PC-3 (cell line): ENCODE data around the gene HDAC9. TPM values are rescaled to one million over a fixed set of nuclear protein-coding genes. Genes with fewer than 3 reads are reported as not detected.

Source experiments
- ATAC-seq: fragments of 200-7000 bp; cut with Tn5 transposase; 2 replicates; pipeline ENCODE4 v1.9.1; 2020; ENCODE audit warnings: mild to moderate bottlenecking, moderate library complexity
- BruUV-seq: library from RNA; stranded (reverse); fragments of 400-500 nt; replicated peaks from 2 replicates; lab custom pipeline; 2021; lab: Mats Ljungman, UMichigan
- CTCF ChIA-PET: fragments of 300-600 bp; sonication (Branson Sonifier 250); formaldehyde crosslinking; loops from one replicate; lab custom pipeline; 2022; ENCODE audit warnings: antibody characterized with exemption; lab: Charles Lee
- POLR2A ChIA-PET: fragments of 300-600 bp; sonication (Branson Sonifier 250); formaldehyde crosslinking; loops from one replicate; lab custom pipeline; 2022; ENCODE audit warnings: antibody characterized with exemption; ENCODE audit not compliant: unreplicated experiment; lab: Charles Lee
- DNase-seq: peaks from one replicate; pipeline ENCODE4 v3.0.0-alpha.2; 2015
- H2AFZ ChIP-seq: fragments of 300-600 bp; sonication (generic); 2 replicates; pipeline ENCODE4 v1.6.0; 2016; ENCODE audit warnings: antibody characterized with exemption, low read length
- H3F3A ChIP-seq: fragments of 300-600 bp; sonication (generic); one replicate; pipeline ENCODE4 v1.6.0; 2017; ENCODE audit warnings: antibody characterized with exemption, low read length, control low read depth, mild to moderate bottlenecking; ENCODE audit not compliant: unreplicated experiment
- H3K27ac ChIP-seq: fragments of 300-600 bp; sonication (generic); 2 replicates; pipeline ENCODE4 v1.5.1; 2016; ENCODE audit warnings: mild to moderate bottlenecking, low read length
- H3K27me3 ChIP-seq: fragments of 300-600 bp; sonication (generic); 2 replicates; pipeline ENCODE4 v1.6.1; 2016; ENCODE audit warnings: low read length, mixed read lengths
- H3K36me3 ChIP-seq: fragments of 300-600 bp; sonication (generic); 2 replicates; pipeline ENCODE4 v1.6.1; 2016; ENCODE audit warnings: low read depth, mixed run types, low read length, mixed read lengths
- H3K4me1 ChIP-seq: fragments of 300-600 bp; sonication (generic); 2 replicates; pipeline ENCODE4 v1.5.1; 2016; ENCODE audit warnings: low read length; ENCODE audit not compliant: insufficient read depth
- H3K4me2 ChIP-seq: fragments of 300-600 bp; sonication (generic); 2 replicates; pipeline ENCODE4 v1.6.0; 2016; ENCODE audit warnings: low read length
- H3K4me3 ChIP-seq: fragments of 300-600 bp; sonication (generic); 2 replicates; pipeline ENCODE4 v1.5.1; 2016; ENCODE audit warnings: mild to moderate bottlenecking, low read length, mixed read lengths
- H3K79me2 ChIP-seq: fragments of 300-600 bp; sonication (generic); 2 replicates; pipeline ENCODE4 v1.6.1; 2017; ENCODE audit warnings: low read length, mixed read lengths
- H3K9ac ChIP-seq: fragments of 300-600 bp; sonication (generic); 2 replicates; pipeline ENCODE4 v1.6.0; 2016; ENCODE audit warnings: mild to moderate bottlenecking, low read length
- H3K9me2 ChIP-seq: fragments of 300-600 bp; sonication (generic); replicated peaks from 2 replicates; pipeline ENCODE4 v1.6.1; 2016; ENCODE audit warnings: mixed run types, low read length, mixed read lengths
- H3K9me3 ChIP-seq: fragments of 300-600 bp; sonication (generic); 2 replicates; pipeline ENCODE4 v1.6.1; 2016; ENCODE audit warnings: low read length, mixed read lengths
- H4K20me1 ChIP-seq: fragments of 300-600 bp; sonication (generic); 2 replicates; pipeline ENCODE4 v1.6.1; 2016; ENCODE audit warnings: low read length, mixed read lengths
- EZH2 ChIP-seq: fragments of 300-600 bp; sonication (generic); IDR thresholded peaks from one replicate; pipeline ENCODE4 v1.6.1; 2017; ENCODE audit warnings: antibody characterized with exemption, mild to moderate bottlenecking, low read length; ENCODE audit not compliant: unreplicated experiment
- EZH2phosphoT487 ChIP-seq: fragments of 300-600 bp; sonication (generic); IDR thresholded peaks from 2 replicates; pipeline ENCODE4 v1.6.1; 2018; ENCODE audit warnings: mild to moderate bottlenecking, antibody characterized with exemption, low read length, borderline replicate concordance
- intact Hi-C: fragments of 100-400 bp; cut with micrococcal nuclease; formaldehyde crosslinking; loops from 2 replicates; pipeline ENCODE4 v1.9.0; 2023
- total RNA-seq: library from RNA; depleted of rRNA; stranded (reverse); fragments of >200 nt; gene quantifications from 2 replicates; pipeline ENCODE4 v1.2.3, GENCODE V29; 2014
- TF ChIP-seq, protein P1 (sequence below): fragments of 300-600 bp; sonication (generic); conservative IDR thresholded peaks from 2 replicates; pipeline ENCODE4 v1.5.1; 2017; ENCODE audit warnings: antibody characterized with exemption, low read depth, mild to moderate bottlenecking, low read length

Gene HDAC9
- total RNA-seq, 1 experiment from 2014 or later = 7.8 TPM

DNA sequence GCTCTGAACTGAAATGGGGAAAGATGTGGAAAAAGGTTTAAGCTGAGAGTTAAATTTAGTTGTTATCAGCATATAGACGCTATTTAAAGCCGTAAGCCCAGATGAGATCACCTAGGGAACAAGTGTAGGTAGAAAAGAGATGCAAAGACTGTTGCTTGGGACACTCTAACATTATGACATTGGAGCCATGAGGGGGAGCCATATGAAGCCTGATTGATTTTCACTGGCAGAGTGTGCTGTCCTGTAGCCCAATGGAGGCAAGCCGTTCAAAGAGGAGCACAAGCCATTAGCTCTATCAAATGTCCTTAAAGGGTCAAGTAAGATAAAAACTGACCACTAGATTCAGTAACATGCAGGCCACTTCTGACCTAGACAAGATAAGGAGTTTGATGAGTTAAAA, 398.6 kb downstream of the HDAC9 start:
- no peak overlapping the region for H3K4me2 ChIP-seq
- BruUV-seq = no TSS peak
- ChIA-PET CTCF (no interaction called here), POLR2A (no interaction called here)
- intact Hi-C loops = loop anchor here (2.0 to 10.0 kb wide), 5 partner anchors 15 to 539 kb away; partner anchors contain the start of gene TWIST1
- TF ChIP-seq, protein P1, sequence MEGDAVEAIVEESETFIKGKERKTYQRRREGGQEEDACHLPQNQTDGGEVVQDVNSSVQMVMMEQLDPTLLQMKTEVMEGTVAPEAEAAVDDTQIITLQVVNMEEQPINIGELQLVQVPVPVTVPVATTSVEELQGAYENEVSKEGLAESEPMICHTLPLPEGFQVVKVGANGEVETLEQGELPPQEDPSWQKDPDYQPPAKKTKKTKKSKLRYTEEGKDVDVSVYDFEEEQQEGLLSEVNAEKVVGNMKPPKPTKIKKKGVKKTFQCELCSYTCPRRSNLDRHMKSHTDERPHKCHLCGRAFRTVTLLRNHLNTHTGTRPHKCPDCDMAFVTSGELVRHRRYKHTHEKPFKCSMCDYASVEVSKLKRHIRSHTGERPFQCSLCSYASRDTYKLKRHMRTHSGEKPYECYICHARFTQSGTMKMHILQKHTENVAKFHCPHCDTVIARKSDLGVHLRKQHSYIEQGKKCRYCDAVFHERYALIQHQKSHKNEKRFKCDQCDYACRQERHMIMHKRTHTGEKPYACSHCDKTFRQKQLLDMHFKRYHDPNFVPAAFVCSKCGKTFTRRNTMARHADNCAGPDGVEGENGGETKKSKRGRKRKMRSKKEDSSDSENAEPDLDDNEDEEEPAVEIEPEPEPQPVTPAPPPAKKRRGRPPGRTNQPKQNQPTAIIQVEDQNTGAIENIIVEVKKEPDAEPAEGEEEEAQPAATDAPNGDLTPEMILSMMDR = peak; percentile 20; the same call in 1 of the 2 replicates
- no peak for TF ChIP-seq EZH2phosphoT487
- DNase-seq = no peak
- H3K9me2 ChIP-seq = no peaks in the 10 kb centered on the region
- H3K9ac ChIP-seq = no peak overlapping the region
- H3K27ac ChIP-seq = no peak overlapping the region
- no peak overlapping the region for H2AFZ ChIP-seq
- H3K27me3 ChIP-seq = no peaks in the 10 kb centered on the region
- no peaks in the 10 kb centered on the region for H3F3A ChIP-seq
- no peaks in the 10 kb centered on the region for H3K79me2 ChIP-seq
- no peak overlapping the region for H3K4me3 ChIP-seq
- H3K36me3 ChIP-seq = no peaks in the 10 kb centered on the region
- no peak for ATAC-seq
- H3K9me3 ChIP-seq = no peaks in the 10 kb centered on the region
- H3K4me1 ChIP-seq = peaks cover 65% of the 10 kb centered on the region
- H4K20me1 ChIP-seq = no peaks in the 10 kb centered on the region

DNA sequence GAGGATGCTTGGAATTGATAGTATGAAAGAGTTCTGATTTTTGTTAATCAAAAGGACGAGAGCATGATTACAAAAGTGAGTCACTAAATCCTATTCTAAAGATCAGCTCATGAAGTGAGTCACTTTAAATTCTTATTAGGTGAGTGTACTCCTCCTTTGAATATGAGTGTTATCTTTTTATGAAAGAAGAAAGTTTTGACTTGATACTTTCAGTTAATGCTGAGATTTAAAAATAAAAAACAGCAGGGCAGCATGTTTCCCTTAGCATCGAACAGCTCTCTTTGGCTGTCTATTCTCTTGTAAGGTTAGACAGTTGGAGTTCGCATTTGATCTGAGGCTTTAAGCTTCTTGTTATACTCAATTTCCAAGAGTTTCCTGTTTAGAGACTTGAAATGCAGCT, 399.9 kb downstream of the HDAC9 start:
- BruUV-seq = no TSS peak

More for the DNA sequence above, 399.9 kb downstream of the HDAC9 start:
- Histone ChIP-seq H3K9me3 (no peaks in the 10 kb centered on the region), H3K27ac (peak overlapping the region; percentile 84), H3K79me2 (no peaks in the 10 kb centered on the region), H3K9ac (peak overlapping the region; percentile 33), H3F3A (no peaks in the 10 kb centered on the region), H4K20me1 (no peaks in the 10 kb centered on the region), H2AFZ (peak overlapping the region; percentile 67), H3K9me2 (no peaks in the 10 kb centered on the region), H3K4me2 (peak overlapping the region; percentile 86), H3K27me3 (no peaks in the 10 kb centered on the region), H3K36me3 (no peaks in the 10 kb centered on the region), H3K4me3 (peak overlapping the region; percentile 64), H3K4me1 (peaks cover 54% of the 10 kb centered on the region)
- intact Hi-C loops = loop anchor here (2.0 to 10.0 kb wide), 7 partner anchors 17 to 541 kb away; partner anchors contain the start of gene TWIST1
- ATAC-seq (peak; percentile 80), DNase-seq (peak; percentile 89)
- TF ChIP-seq EZH2 = no peak
- no peak for TF ChIP-seq EZH2phosphoT487
- TF ChIP-seq, protein P1 = no peak
- POLR2A ChIA-PET = no interaction called here
- CTCF ChIA-PET = interaction anchor here (0.5 to 0.8 kb wide), 3 partner anchors 12 to 202 kb away, joined by 3 to 5 read pairs (median 3); no protein-coding TSS in a partner anchor
